Measurements from ENCODE around the gene POGLUT2. TPM values are rescaled to one million over a fixed set of nuclear protein-coding genes. Genes with fewer than 3 reads are reported as not detected.

POGLUT2 gene
- polyA plus RNA-seq, 1 donor (not counting 4 experiments of a cell fraction or from before 2014, with no cell fraction given): 8.8 TPM

GRCh38 chr13:102757006-102757405 is 41.8 kb downstream of the POGLUT2 start:
- Histone ChIP-seq H3K9me3 (ENCODE audit: control insufficient read depth, low read depth, low read length) (no peaks in the 10 kb centered on the region), H3K9ac (ENCODE audit: control insufficient read depth, extremely low read depth, insufficient read depth, low read length) (no peak overlapping the region), H3K27ac (ENCODE audit: control insufficient read depth, insufficient read depth, low read length) (no peak overlapping the region), H2AFZ (ENCODE audit: control insufficient read depth, low read length) (no peak overlapping the region), H3K4me3 (ENCODE audit: control insufficient read depth in 2 of 3, extremely low read depth in 1 of 3, insufficient read depth in 2 of 3, low read depth in 1 of 3, low read length in 3 of 3) (no peak overlapping the region), H3K4me2 (ENCODE audit: control insufficient read depth, extremely low read depth, insufficient read depth, low read depth, low read length) (no peak overlapping the region), H3K27me3 (ENCODE audit: control insufficient read depth, extremely low read depth, insufficient read depth, low read length) (no peaks in the 10 kb centered on the region), H3K9me1 (ENCODE audit: control insufficient read depth, extremely low read depth, insufficient read depth, low read length) (no peaks in the 10 kb centered on the region), H3K36me3 (ENCODE audit: control insufficient read depth in 2 of 2, extremely low read depth in 1 of 2, insufficient read depth in 2 of 2, low read length in 2 of 2) (no peaks in the 10 kb centered on the region), H3K79me2 (ENCODE audit: control insufficient read depth, insufficient read depth, low read length) (no peaks in the 10 kb centered on the region), H3K4me1 (ENCODE audit: control insufficient read depth, extremely low read depth, insufficient read depth, low read length) (no peaks in the 10 kb centered on the region), H4K20me1 (ENCODE audit: control insufficient read depth, extremely low read depth, insufficient read depth, low read length) (no peaks in the 10 kb centered on the region)
- DNase-seq (ENCODE audit: low read depth, low spot score): no peak
- no peak for TF ChIP-seq CTCF (optimal IDR thresholded peaks at IDR 0.05 in 1 of 3, IDR thresholded peaks at IDR 0.05 in 1 of 3, conservative IDR thresholded peaks at IDR 0.05 in 1 of 3; ENCODE audit: extremely low read depth in 1 of 3, insufficient read depth in 2 of 3, low read length in 3 of 3)
- no peak for TF ChIP-seq EZH2 (IDR thresholded peaks at IDR 0.05; ENCODE audit: low read length)
- dilution Hi-C loops (cut with MboI; ENCODE audit: extremely low pct_ligation_motif_present, low sequenced_read_pairs): no loop called here
- FAIRE-seq: no peak

- no peaks in the 10 kb centered on the region for H3K9me3 ChIP-seq (ENCODE audit: control insufficient read depth, low read depth, low read length)
- dilution Hi-C loops (cut with MboI; ENCODE audit: extremely low pct_ligation_motif_present, low sequenced_read_pairs): no loop called here
- H3K27ac ChIP-seq (ENCODE audit: control insufficient read depth, insufficient read depth, low read length): no peak overlapping the region
- TF ChIP-seq EZH2 (IDR thresholded peaks at IDR 0.05; ENCODE audit: low read length): no peak
- TF ChIP-seq CTCF (optimal IDR thresholded peaks at IDR 0.05 in 1 of 3, IDR thresholded peaks at IDR 0.05 in 1 of 3, conservative IDR thresholded peaks at IDR 0.05 in 1 of 3; ENCODE audit: extremely low read depth in 1 of 3, insufficient read depth in 2 of 3, low read length in 3 of 3): no peak
- no peak for FAIRE-seq
- H4K20me1 ChIP-seq (ENCODE audit: control insufficient read depth, extremely low read depth, insufficient read depth, low read length): no peaks in the 10 kb centered on the region
- no peak overlapping the region for H3K9ac ChIP-seq (ENCODE audit: control insufficient read depth, extremely low read depth, insufficient read depth, low read length)
- H3K4me1 ChIP-seq (ENCODE audit: control insufficient read depth, extremely low read depth, insufficient read depth, low read length): no peaks in the 10 kb centered on the region
- H3K79me2 ChIP-seq (ENCODE audit: control insufficient read depth, insufficient read depth, low read length): no peaks in the 10 kb centered on the region
- H2AFZ ChIP-seq (ENCODE audit: control insufficient read depth, low read length): no peak overlapping the region
- H3K4me3 ChIP-seq (ENCODE audit: control insufficient read depth in 2 of 3, extremely low read depth in 1 of 3, insufficient read depth in 2 of 3, low read depth in 1 of 3, low read length in 3 of 3): no peak overlapping the region
- H3K9me1 ChIP-seq (ENCODE audit: control insufficient read depth, extremely low read depth, insufficient read depth, low read length): no peaks in the 10 kb centered on the region
- H3K4me2 ChIP-seq (ENCODE audit: control insufficient read depth, extremely low read depth, insufficient read depth, low read depth, low read length): no peak overlapping the region
- DNase-seq (ENCODE audit: low read depth, low spot score): no peak
- no peaks in the 10 kb centered on the region for H3K27me3 ChIP-seq (ENCODE audit: control insufficient read depth, extremely low read depth, insufficient read depth, low read length)
- no peaks in the 10 kb centered on the region for H3K36me3 ChIP-seq (ENCODE audit: control insufficient read depth in 2 of 2, extremely low read depth in 1 of 2, insufficient read depth in 2 of 2, low read length in 2 of 2)
These were observed 46.9 kb downstream of the POGLUT2 start for GRCh38 chr13:102751886-102752285.

Data from keratinocyte (primary cell).